ENCODE data around the gene SLC5A10.

The SLC5A10 gene

DNA sequence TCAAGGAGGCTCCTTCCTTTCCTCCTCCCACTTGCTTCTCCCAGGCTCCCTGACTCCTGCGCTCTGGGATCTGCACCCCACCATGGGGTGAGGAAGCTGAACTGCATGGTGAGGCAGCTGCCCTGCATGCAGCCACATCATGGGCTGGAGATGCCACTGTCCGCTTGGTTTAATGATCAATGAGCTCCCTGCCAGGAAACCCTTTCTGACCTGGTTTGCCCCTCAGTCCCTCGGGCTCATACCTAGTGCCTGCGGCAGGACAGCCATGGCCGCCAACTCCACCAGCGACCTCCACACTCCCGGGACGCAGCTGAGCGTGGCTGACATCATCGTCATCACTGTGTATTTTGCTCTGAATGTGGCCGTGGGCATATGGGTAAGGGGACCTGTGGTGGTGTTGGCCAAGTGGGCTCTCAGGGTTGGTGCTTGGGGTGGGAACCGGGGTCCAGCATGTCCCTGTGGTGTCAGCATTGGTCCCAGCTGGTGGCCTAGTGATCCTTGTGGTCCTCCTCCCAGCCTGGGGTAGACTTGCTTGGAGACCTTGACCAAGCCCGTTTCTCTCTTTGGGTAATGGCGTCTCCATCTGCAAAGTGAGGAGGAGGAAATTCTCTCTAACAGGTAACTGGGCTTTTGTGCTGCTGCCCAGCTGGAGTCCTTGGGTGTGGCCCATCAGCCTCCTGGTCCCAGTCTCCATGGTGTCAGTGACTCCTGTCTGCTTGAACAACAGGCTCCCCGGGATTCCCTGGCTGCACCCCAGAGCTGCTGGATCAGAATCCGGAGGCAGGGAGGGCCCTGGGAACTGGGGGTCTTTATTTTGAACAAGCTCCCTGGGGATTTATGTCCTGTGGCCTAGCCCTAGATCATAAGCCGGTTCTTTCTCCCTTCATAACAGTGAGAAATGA is at the start of gene SLC5A10:
Gene SLC5A10, plus strand, starts transcription at position 225 of the 902 bp plus-strand sequence. Its CDS starts 41 bp downstream, at position 266.
- in situ Hi-C loops (cut with MboI; ENCODE audit: low sequenced_read_pairs, unreplicated experiment), result no loop called here
- TF ChIP-seq CTCF (IDR thresholded peaks at IDR 0.05; ENCODE audit: borderline replicate concordance, control extremely low read depth, extremely low read depth, insufficient read depth, missing control alignments), result no peak
- peak; percentile 17 for DNase-seq (ENCODE audit: low spot score)

DNA sequence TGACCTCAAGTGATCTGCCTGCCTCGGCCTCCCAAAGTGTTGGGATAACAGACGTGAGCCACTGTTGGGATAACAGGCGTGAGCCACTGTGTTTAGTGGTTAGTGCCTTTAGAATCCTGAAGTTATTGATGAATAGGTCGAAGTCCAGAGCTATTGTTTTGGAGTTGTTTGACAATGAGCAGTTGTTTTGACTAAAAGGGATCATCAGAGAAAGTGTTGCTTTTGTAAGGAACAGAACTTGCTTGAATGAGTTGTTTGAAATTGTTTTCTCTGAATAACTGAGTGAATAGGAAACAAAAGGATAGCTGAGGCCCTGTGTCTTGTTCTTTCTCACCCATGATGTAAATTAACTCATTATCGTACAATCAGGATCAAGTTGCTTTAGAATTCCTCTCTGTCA is 47.5 kb upstream of the SLC5A10 start:
- in situ Hi-C loops (cut with MboI; ENCODE audit: low sequenced_read_pairs, unreplicated experiment), result no loop called here
- DNase-seq (ENCODE audit: low spot score), result no peak
- no peak for TF ChIP-seq CTCF (IDR thresholded peaks at IDR 0.05; ENCODE audit: borderline replicate concordance, control extremely low read depth, extremely low read depth, insufficient read depth, missing control alignments)

GRCh38 chr17:18905226-18905625 is 46.7 kb upstream of the SLC5A10 start:
- TF ChIP-seq CTCF (IDR thresholded peaks at IDR 0.05; ENCODE audit: borderline replicate concordance, control extremely low read depth, extremely low read depth, insufficient read depth, missing control alignments), result no peak
- in situ Hi-C loops (cut with MboI; ENCODE audit: low sequenced_read_pairs, unreplicated experiment), result no loop called here

GRCh38 chr17:18910326-18910725 is 41.6 kb upstream of the SLC5A10 start:
- in situ Hi-C loops (cut with MboI; ENCODE audit: low sequenced_read_pairs, unreplicated experiment), result no loop called here
- no peak for TF ChIP-seq CTCF (IDR thresholded peaks at IDR 0.05; ENCODE audit: borderline replicate concordance, control extremely low read depth, extremely low read depth, insufficient read depth, missing control alignments)
- DNase-seq (ENCODE audit: low spot score), result no peak

More at GRCh38 chr17:18905226-18905625, 46.7 kb upstream of the SLC5A10 start:
- DNase-seq (ENCODE audit: low spot score), result no peak

- no peak for TF ChIP-seq CTCF (IDR thresholded peaks at IDR 0.05; ENCODE audit: borderline replicate concordance, control extremely low read depth, extremely low read depth, insufficient read depth, missing control alignments)
- in situ Hi-C loops (cut with MboI; ENCODE audit: low sequenced_read_pairs, unreplicated experiment), result no loop called here
- no peak for DNase-seq (ENCODE audit: low spot score)
Observed at GRCh38 chr17:18910881-18911280, 41.1 kb upstream of the SLC5A10 start.

DNA sequence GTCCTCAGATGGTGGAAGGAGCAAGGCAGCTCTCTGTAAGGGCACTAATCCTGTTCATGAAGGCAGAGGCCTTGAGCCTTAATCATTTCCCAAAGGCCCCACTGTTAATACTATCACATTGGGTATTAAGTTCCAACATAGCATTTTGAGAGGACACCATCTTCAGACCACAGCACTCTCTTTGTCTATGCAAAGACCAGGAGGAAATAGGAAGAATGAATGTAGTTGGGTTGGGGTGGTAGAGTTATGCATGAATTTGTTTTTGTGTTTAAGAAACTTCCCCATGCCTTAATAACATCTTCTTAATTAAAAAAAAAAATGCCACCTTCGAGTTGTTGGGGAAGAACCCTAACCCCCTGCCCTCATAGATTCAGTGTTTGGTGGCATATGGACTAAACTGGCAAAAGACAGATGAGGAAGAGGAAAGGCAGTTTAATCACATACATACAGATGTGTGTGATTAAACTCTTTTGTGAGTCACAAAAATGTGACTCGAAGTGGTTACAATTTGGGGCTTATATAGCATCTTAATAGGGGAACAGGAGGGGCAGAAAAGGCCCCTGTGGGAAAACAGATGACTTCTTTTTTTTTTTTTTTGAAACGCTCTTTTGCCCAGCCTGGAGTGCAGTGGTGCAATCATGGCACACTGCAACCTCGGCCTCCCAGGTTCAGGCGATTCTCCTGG is 35.0 kb upstream of the SLC5A10 start:
- no peak for DNase-seq (ENCODE audit: low spot score)

More for the DNA sequence above, 35.0 kb upstream of the SLC5A10 start:
- in situ Hi-C loops (cut with MboI; ENCODE audit: low sequenced_read_pairs, unreplicated experiment), result no loop called here
- TF ChIP-seq CTCF (IDR thresholded peaks at IDR 0.05; ENCODE audit: borderline replicate concordance, control extremely low read depth, extremely low read depth, insufficient read depth, missing control alignments), result no peak

Measured in GM13976 (cell line).